HepG2 (cell line): ENCODE data around the gene MAP3K3. TPM values are rescaled to one million over a fixed set of nuclear protein-coding genes. Genes with fewer than 3 reads are reported as not detected.

Experiments used
- AKAP8 ChIP-seq: sonication (generic); formaldehyde crosslinking; IDR thresholded peaks from 2 replicates; pipeline ENCODE4 v1.5.1; 2020; ENCODE audit warnings: mild to moderate bottlenecking, missing genetic modification reagents
- CBFB ChIP-seq: sonication (generic); formaldehyde crosslinking; IDR thresholded peaks from 2 replicates; pipeline ENCODE4 v1.4.0; 2020; ENCODE audit warnings: missing genetic modification reagents
- CSRNP1 ChIP-seq: sonication (generic); formaldehyde crosslinking; IDR thresholded peaks from 2 replicates; pipeline ENCODE4 v1.8.1; 2023; ENCODE audit warnings: mild to moderate bottlenecking, missing genetic modification reagents
- E2F2 ChIP-seq: sonication (generic); formaldehyde crosslinking; IDR thresholded peaks from 2 replicates; pipeline ENCODE4 v1.4.0; 2020; ENCODE audit warnings: missing genetic modification reagents, borderline replicate concordance
- ESRRA ChIP-seq: sonication (generic); formaldehyde crosslinking; IDR thresholded peaks from 2 replicates; pipeline ENCODE4 v1.5.1; 2020; ENCODE audit warnings: mild to moderate bottlenecking, low read depth, missing genetic modification reagents
- HBP1 ChIP-seq: IDR thresholded peaks from 2 replicates; pipeline ENCODE4 v1.6.1; 2016; ENCODE audit warnings: low read depth, control low read depth
- NONO ChIP-seq, 2 experiments: fragments of 450-650 bp in 1 of 2; sonication (generic) in 1 of 2; formaldehyde crosslinking in 1 of 2; IDR thresholded peaks in 1 of 2; conservative IDR thresholded peaks in 1 of 2; 2 replicates each; pipeline versions ENCODE4 v1.6.1 to v1.8.0; 2017 to 2022; ENCODE audit warnings: mild to moderate bottlenecking in 1 of 2, missing genetic modification reagents in 1 of 2, moderate library complexity in 1 of 2
- PAWR ChIP-seq: sonication (generic); formaldehyde crosslinking; IDR thresholded peaks from 2 replicates; pipeline ENCODE4 v1.4.0; 2020; ENCODE audit warnings: missing genetic modification reagents, mild to moderate bottlenecking, borderline replicate concordance
- PITX1 ChIP-seq: sonication (generic); formaldehyde crosslinking; IDR thresholded peaks from 2 replicates; pipeline ENCODE4 v1.5.1; 2020; ENCODE audit warnings: mild to moderate bottlenecking, missing genetic modification reagents
- RFX3 ChIP-seq: IDR thresholded peaks from 2 replicates; pipeline ENCODE4 v1.6.1; 2016; ENCODE audit warnings: missing biosample characterization, missing genetic modification reagents
- SAP130 ChIP-seq: IDR thresholded peaks from 2 replicates; pipeline ENCODE4 v1.6.1; 2016; ENCODE audit warnings: low read depth
- SIN3B ChIP-seq: fragments of 150-350 bp; IDR thresholded peaks from 2 replicates; pipeline ENCODE4 v1.6.1; 2014; ENCODE audit warnings: low read length
- SNAPC2 ChIP-seq: sonication (generic); formaldehyde crosslinking; IDR thresholded peaks from 2 replicates; pipeline ENCODE4 v1.8.1; 2022; ENCODE audit warnings: mild to moderate bottlenecking, missing genetic modification reagents
- STAT5B ChIP-seq: sonication (generic); formaldehyde crosslinking; IDR thresholded peaks from 2 replicates; pipeline ENCODE4 v1.4.0; 2020; ENCODE audit warnings: missing genetic modification reagents
- TEAD3 ChIP-seq: optimal IDR thresholded peaks from 2 replicates; pipeline ENCODE3; 2016; ENCODE audit warnings: borderline replicate concordance
- ZFAT ChIP-seq: sonication (generic); formaldehyde crosslinking; conservative IDR thresholded peaks from 2 replicates; pipeline ENCODE4 v1.8.1; 2023; ENCODE audit warnings: missing genetic modification reagents, inconsistent platforms
- ZNF251 ChIP-seq: sonication (generic); formaldehyde crosslinking; IDR thresholded peaks from 2 replicates; pipeline ENCODE4 v1.9.0; 2021; ENCODE audit warnings: mild to moderate bottlenecking, missing genetic modification reagents
- ZNF451 ChIP-seq: sonication (generic); formaldehyde crosslinking; IDR thresholded peaks from 2 replicates; pipeline ENCODE4 v1.5.0; 2020; ENCODE audit warnings: mild to moderate bottlenecking, missing genetic modification reagents
- ZNF569 ChIP-seq: sonication (generic); formaldehyde crosslinking; IDR thresholded peaks from 2 replicates; pipeline ENCODE4 v1.5.0; 2020; ENCODE audit warnings: mild to moderate bottlenecking, missing genetic modification reagents, moderate library complexity, borderline replicate concordance
- ZNF598 ChIP-seq: sonication (generic); formaldehyde crosslinking; IDR thresholded peaks from 2 replicates; pipeline ENCODE4 v1.5.1; 2020; ENCODE audit warnings: mild to moderate bottlenecking, missing genetic modification reagents, borderline replicate concordance
- ZNF605 ChIP-seq: sonication (generic); formaldehyde crosslinking; IDR thresholded peaks from 2 replicates; pipeline ENCODE4 v1.8.0; 2022; ENCODE audit warnings: mild to moderate bottlenecking, missing genetic modification reagents
- ZNF629 ChIP-seq: sonication (generic); formaldehyde crosslinking; conservative IDR thresholded peaks from 2 replicates; pipeline ENCODE4 v1.5.0; 2020; ENCODE audit warnings: missing genetic modification reagents
- ZNF644 ChIP-seq: IDR thresholded peaks from 2 replicates; pipeline ENCODE4 v1.6.1; 2016; ENCODE audit warnings: low read depth
- ZNF775 ChIP-seq: sonication (generic); formaldehyde crosslinking; IDR thresholded peaks from 2 replicates; pipeline ENCODE4 v1.4.0; 2020; ENCODE audit warnings: missing genetic modification reagents, mild to moderate bottlenecking, moderate library complexity, borderline replicate concordance
- ZNF792 ChIP-seq: IDR thresholded peaks from 2 replicates; pipeline ENCODE4 v1.6.1; 2016
- polyA plus RNA-seq, 8 experiments: library from polyadenylated mRNA; depleted of rRNA in 3 of 8; stranded (reverse) in 7 of 8; unstranded in 1 of 8; fragments of >200 nt; fragmentation: Illumina TruSeq in 4 of 8; extraction: Trizol in 4 of 8; gene quantifications; 2 replicates each; pipeline versions ENCODE4 v1.2.1 to v1.2.3, GENCODE V29; 2011 to 2016; ENCODE audit warnings: low read depth in 4 of 8, missing spikeins in 1 of 8, mixed read lengths in 1 of 8; ENCODE audit not compliant: insufficient read depth in 1 of 8
- total RNA-seq, 5 experiments: library from RNA; depleted of rRNA; stranded (reverse); fragments of >200 nt; fragmentation: Illumina TruSeq; extraction: Trizol; gene quantifications; 2 replicates each; pipeline ENCODE4 v1.2.3, GENCODE V29; 2016; ENCODE audit warnings: low read depth in 1 of 5
- TF ChIP-seq, protein P1 (sequence below): IDR thresholded peaks from 2 replicates; pipeline ENCODE4 v1.6.1; 2018; ENCODE audit warnings: missing genetic modification reagents, mild to moderate bottlenecking, missing compliant biosample characterization

Gene MAP3K3
- total and polyA plus RNA-seq, 2 of the 13 experiments (the other 11 are each of a cell fraction or from before 2014, with no cell fraction given), result 17.7 to 21.8 TPM

DNA sequence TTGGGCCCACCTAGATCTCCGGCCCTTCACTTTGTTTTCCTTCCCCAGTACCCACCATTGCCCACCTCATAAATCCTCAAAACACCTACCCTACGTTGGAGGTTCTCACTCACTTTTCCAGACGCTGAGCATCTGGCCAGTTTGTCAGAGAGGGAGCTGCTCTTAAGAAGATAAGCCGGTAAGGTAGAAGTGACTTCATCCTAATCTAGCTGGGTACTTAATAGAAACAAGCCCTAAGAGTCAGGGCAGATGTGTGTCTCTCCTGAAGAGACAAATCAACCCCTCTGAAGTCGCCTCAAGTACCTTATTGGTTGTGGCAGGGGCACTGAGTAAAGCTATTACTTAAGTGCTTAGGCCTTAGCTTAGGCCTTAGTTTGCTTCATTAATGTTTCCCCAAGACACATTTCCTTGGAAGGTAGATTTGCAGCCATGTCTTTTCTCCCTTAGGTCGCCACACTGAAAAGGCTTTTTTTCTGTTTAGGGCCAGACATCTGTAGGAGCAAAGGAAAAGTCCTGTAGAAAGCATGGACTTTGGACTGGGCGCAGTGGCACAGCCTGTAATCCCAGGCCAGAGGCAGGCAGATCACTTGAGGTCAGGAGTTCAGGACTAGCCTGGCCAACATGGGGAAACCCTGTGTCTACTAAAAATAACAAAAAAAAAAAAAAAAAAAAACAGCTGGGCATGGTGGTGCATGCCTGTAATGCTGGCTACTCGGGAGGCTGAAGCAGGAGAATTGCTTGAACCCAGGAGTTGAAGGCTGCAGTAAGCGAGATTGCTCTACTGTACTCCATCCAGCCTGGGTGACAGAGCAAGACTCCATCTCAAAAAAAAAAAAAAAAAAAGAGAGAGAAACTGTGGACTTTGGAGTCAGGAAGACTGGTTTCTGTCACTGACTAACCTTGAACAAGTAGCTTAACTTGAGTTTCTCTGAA lies 20.5 kb upstream of the MAP3K3 start (continued):
- TF ChIP-seq PAWR (no peak), ZFAT (CRISPR knock-in tag) (no peak), AKAP8 (no peak), TEAD3 (CRISPR knock-in tag) (no peak), SIN3B (no peak), ZNF569 (no peak), PITX1 (CRISPR knock-in tag) (peak; percentile 79; the same call in 1 of the 2 replicates), CSRNP1 (CRISPR knock-in tag) (no peak), CBFB (CRISPR knock-in tag) (no peak), ZNF598 (CRISPR knock-in tag) (no peak), RFX3 (CRISPR knock-in tag) (no peak), NONO (IDR thresholded peaks at IDR 0.05) (no peak), NONO (CRISPR knock-in tag; conservative IDR thresholded peaks at IDR 0.05) (no peak), ZNF629 (CRISPR knock-in tag) (peak; percentile 59), ZNF644 (CRISPR knock-in tag) (0 out of 2 replicates have a peak, but pooled peaks have one; percentile 29), SNAPC2 (CRISPR knock-in tag) (no peak), ZNF605 (CRISPR knock-in tag) (peak; percentile 34; the same call in 1 of the 2 replicates), ESRRA (CRISPR knock-in tag) (no peak), ZNF251 (CRISPR knock-in tag) (no peak), ZNF792 (CRISPR knock-in tag) (no peak), STAT5B (CRISPR knock-in tag) (no peak), HBP1 (CRISPR knock-in tag) (no peak), ZNF451 (CRISPR knock-in tag) (no peak), ZNF775 (no peak), SAP130 (peak; percentile 58), E2F2 (no peak)
- TF ChIP-seq, protein P1, sequence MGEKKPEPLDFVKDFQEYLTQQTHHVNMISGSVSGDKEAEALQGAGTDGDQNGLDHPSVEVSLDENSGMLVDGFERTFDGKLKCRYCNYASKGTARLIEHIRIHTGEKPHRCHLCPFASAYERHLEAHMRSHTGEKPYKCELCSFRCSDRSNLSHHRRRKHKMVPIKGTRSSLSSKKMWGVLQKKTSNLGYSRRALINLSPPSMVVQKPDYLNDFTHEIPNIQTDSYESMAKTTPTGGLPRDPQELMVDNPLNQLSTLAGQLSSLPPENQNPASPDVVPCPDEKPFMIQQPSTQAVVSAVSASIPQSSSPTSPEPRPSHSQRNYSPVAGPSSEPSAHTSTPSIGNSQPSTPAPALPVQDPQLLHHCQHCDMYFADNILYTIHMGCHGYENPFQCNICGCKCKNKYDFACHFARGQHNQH, result peak; percentile 35; the same call in 1 of the 2 replicates
